KMS-11 (cell line): ENCODE results near the gene LAGE3.

Experiments
- H2AFZ ChIP-seq: fragments of 200-600 bp; sonication (generic); 2 replicates; pipeline ENCODE4 v1.6.1; 2016; ENCODE audit warnings: antibody characterized with exemption, mixed run types, low read depth
- H3K27ac ChIP-seq: fragments of 200-600 bp; sonication (generic); 2 replicates; pipeline ENCODE4 v1.6.1; 2016; ENCODE audit warnings: mild to moderate bottlenecking, mixed run types
- H3K27me3 ChIP-seq: fragments of 200-600 bp; sonication (generic); 2 replicates; pipeline ENCODE4 v1.6.1; 2017; ENCODE audit warnings: mild to moderate bottlenecking, low read depth, mixed run types, moderate library complexity; ENCODE audit not compliant: insufficient read depth
- H3K36me3 ChIP-seq: fragments of 200-600 bp; sonication (generic); 2 replicates; pipeline ENCODE4 v1.6.1; 2017; ENCODE audit warnings: mild to moderate bottlenecking, mixed run types; ENCODE audit not compliant: insufficient read depth
- H3K4me1 ChIP-seq: fragments of 200-600 bp; sonication (generic); 2 replicates; pipeline ENCODE4 v1.6.1; 2016; ENCODE audit warnings: mild to moderate bottlenecking, low read depth, mixed run types; ENCODE audit not compliant: poor library complexity, severe bottlenecking
- H3K4me2 ChIP-seq: fragments of 200-600 bp; sonication (generic); 2 replicates; pipeline ENCODE4 v1.7.0; 2016; ENCODE audit warnings: mild to moderate bottlenecking, mixed run types
- H3K4me3 ChIP-seq: fragments of 200-600 bp; sonication (generic); IDR thresholded peaks from 2 replicates; pipeline ENCODE4 v1.6.1; 2017; ENCODE audit warnings: low read depth, low read length, mixed read lengths; ENCODE audit not compliant: insufficient read depth
- H3K79me2 ChIP-seq: fragments of 200-600 bp; sonication (generic); 2 replicates; pipeline ENCODE4 v1.6.1; 2016; ENCODE audit warnings: low read depth, mixed run types; ENCODE audit not compliant: insufficient read depth
- H3K9ac ChIP-seq: fragments of 200-600 bp; sonication (generic); 2 replicates; pipeline ENCODE4 v1.6.1; 2016; ENCODE audit warnings: mild to moderate bottlenecking, mixed run types
- H4K20me1 ChIP-seq: fragments of 200-600 bp; sonication (generic); 2 replicates; pipeline ENCODE4 v1.6.1; 2016; ENCODE audit warnings: mild to moderate bottlenecking, mixed run types; ENCODE audit not compliant: insufficient read depth
- CTCF ChIP-seq: fragments of 200-600 bp; sonication (generic); conservative IDR thresholded peaks from 2 replicates; pipeline ENCODE4 v1.6.1; 2017; ENCODE audit warnings: low read depth, mild to moderate bottlenecking, antibody characterized with exemption, low read length, moderate library complexity, mixed read lengths

Gene LAGE3

GRCh38 chrX:154473683-154474082, 5.4 kb downstream of the LAGE3 start:
- H3K9ac ChIP-seq, result no peak overlapping the region
- H3K4me2 ChIP-seq, result no peak overlapping the region
- H4K20me1 ChIP-seq, result no peaks in the 10 kb centered on the region
- no peaks in the 10 kb centered on the region for H3K4me1 ChIP-seq
- no peak overlapping the region for H3K27ac ChIP-seq
- H3K27me3 ChIP-seq, result no peaks in the 10 kb centered on the region
- no peak overlapping the region for H2AFZ ChIP-seq
- H3K36me3 ChIP-seq, result no peaks in the 10 kb centered on the region
- TF ChIP-seq CTCF, result no peak
- no peak overlapping the region for H3K4me3 ChIP-seq
- H3K79me2 ChIP-seq, result no peaks in the 10 kb centered on the region

GRCh38 chrX:154472685-154473632, 6.1 kb downstream of the LAGE3 start:
- no peak overlapping the region for H2AFZ ChIP-seq
- H3K27me3 ChIP-seq, result no peaks in the 10 kb centered on the region
- no peak overlapping the region for H3K9ac ChIP-seq
- no peaks in the 10 kb centered on the region for H3K36me3 ChIP-seq
- H3K79me2 ChIP-seq, result no peaks in the 10 kb centered on the region
- no peak overlapping the region for H3K4me2 ChIP-seq
- TF ChIP-seq CTCF, result no peak
- H3K4me1 ChIP-seq, result no peaks in the 10 kb centered on the region
- no peak overlapping the region for H3K27ac ChIP-seq
- no peak overlapping the region for H3K4me3 ChIP-seq
- no peaks in the 10 kb centered on the region for H4K20me1 ChIP-seq

- Histone ChIP-seq H3K79me2 (no peaks in the 10 kb centered on the region), H3K4me1 (no peaks in the 10 kb centered on the region), H4K20me1 (no peaks in the 10 kb centered on the region), H3K36me3 (no peaks in the 10 kb centered on the region), H3K27ac (no peak overlapping the region), H2AFZ (no peak overlapping the region), H3K4me2 (no peak overlapping the region), H3K9ac (no peak overlapping the region), H3K4me3 (no peak overlapping the region), H3K27me3 (no peaks in the 10 kb centered on the region)
- TF ChIP-seq CTCF, result no peak
Measured at GRCh38 chrX:154471839-154472684, 7.0 kb downstream of the LAGE3 start.

GRCh38 chrX:154470914-154471568, 8.0 kb downstream of the LAGE3 start:
- H3K4me1 ChIP-seq, result no peaks in the 10 kb centered on the region
- no peaks in the 10 kb centered on the region for H4K20me1 ChIP-seq
- no peaks in the 10 kb centered on the region for H3K79me2 ChIP-seq
- no peak for TF ChIP-seq CTCF
- H3K4me2 ChIP-seq, result no peak overlapping the region
- H3K36me3 ChIP-seq, result no peaks in the 10 kb centered on the region
- no peak overlapping the region for H2AFZ ChIP-seq
- no peak overlapping the region for H3K9ac ChIP-seq
- H3K27me3 ChIP-seq, result no peaks in the 10 kb centered on the region
- no peak overlapping the region for H3K4me3 ChIP-seq
- no peak overlapping the region for H3K27ac ChIP-seq
